Progenitor cell of endocrine pancreas (in vitro differentiated cells): ENCODE results near the gene GIPC3. TPM values are rescaled to one million over a fixed set of nuclear protein-coding genes. Genes with fewer than 3 reads are reported as not detected.
A peak's percentile ranks its signal among the peaks of the same experiment; 100 is the strongest.

Experiments used
- DNase-seq: peaks from one replicate; pipeline ENCODE4 v3.0.0; 2021; ENCODE audit warnings: low spot score; ENCODE audit not compliant: unreplicated experiment
- H3K27ac Mint-ChIP-seq: 2 replicates; pipeline ENCODE4 v1.8.0; 2021; ENCODE audit warnings: mild to moderate bottlenecking, moderate library complexity, mixed read lengths
- H3K27me3 Mint-ChIP-seq: 2 replicates; pipeline ENCODE4 v1.8.0; 2021; ENCODE audit warnings: mixed read lengths
- H3K36me3 Mint-ChIP-seq: 2 replicates; pipeline ENCODE4 v1.8.0; 2022; ENCODE audit warnings: mixed read lengths; ENCODE audit not compliant: insufficient read depth
- H3K4me1 Mint-ChIP-seq: 2 replicates; pipeline ENCODE4 v1.8.0; 2021; ENCODE audit warnings: low read depth, mixed read lengths
- H3K4me3 Mint-ChIP-seq: 2 replicates; pipeline ENCODE4 v1.8.0; 2021; ENCODE audit warnings: low read depth, mild to moderate bottlenecking, moderate library complexity, mixed read lengths
- H3K9me3 Mint-ChIP-seq: 2 replicates; pipeline ENCODE4 v1.8.0; 2021; ENCODE audit warnings: low read depth, mixed read lengths
- total RNA-seq: library from RNA; stranded (reverse); gene quantifications from 2 replicates; pipeline ENCODE4 v1.2.1, GENCODE V29; 2021
- TF ChIP-seq, protein P1 (sequence below): fragments of 200-600 bp; sonication (generic); IDR thresholded peaks from one replicate; pipeline ENCODE4 v1.5.0; 2021; ENCODE audit warnings: antibody characterized with exemption, mild to moderate bottlenecking; ENCODE audit not compliant: unreplicated experiment

Gene GIPC3
- total RNA-seq, 1 donor from 2014 or later: not detected

- no peak overlapping the region for H3K27ac Mint-ChIP-seq
- no peaks in the 10 kb centered on the region for H3K27me3 Mint-ChIP-seq
- DNase-seq: no peak
- H3K4me1 Mint-ChIP-seq: peaks cover 4% of the 10 kb centered on the region
- no peak overlapping the region for H3K4me3 Mint-ChIP-seq
- H3K36me3 Mint-ChIP-seq: peaks cover 11% of the 10 kb centered on the region
- no peaks in the 10 kb centered on the region for H3K9me3 Mint-ChIP-seq
- TF ChIP-seq, protein P1, sequence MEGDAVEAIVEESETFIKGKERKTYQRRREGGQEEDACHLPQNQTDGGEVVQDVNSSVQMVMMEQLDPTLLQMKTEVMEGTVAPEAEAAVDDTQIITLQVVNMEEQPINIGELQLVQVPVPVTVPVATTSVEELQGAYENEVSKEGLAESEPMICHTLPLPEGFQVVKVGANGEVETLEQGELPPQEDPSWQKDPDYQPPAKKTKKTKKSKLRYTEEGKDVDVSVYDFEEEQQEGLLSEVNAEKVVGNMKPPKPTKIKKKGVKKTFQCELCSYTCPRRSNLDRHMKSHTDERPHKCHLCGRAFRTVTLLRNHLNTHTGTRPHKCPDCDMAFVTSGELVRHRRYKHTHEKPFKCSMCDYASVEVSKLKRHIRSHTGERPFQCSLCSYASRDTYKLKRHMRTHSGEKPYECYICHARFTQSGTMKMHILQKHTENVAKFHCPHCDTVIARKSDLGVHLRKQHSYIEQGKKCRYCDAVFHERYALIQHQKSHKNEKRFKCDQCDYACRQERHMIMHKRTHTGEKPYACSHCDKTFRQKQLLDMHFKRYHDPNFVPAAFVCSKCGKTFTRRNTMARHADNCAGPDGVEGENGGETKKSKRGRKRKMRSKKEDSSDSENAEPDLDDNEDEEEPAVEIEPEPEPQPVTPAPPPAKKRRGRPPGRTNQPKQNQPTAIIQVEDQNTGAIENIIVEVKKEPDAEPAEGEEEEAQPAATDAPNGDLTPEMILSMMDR: no peak
Measured at GRCh38 chr19:3537438-3538240, 47.6 kb upstream of the GIPC3 start.

GRCh38 chr19:3538258-3538929 is 46.9 kb upstream of the GIPC3 start:
- TF ChIP-seq, protein P1: no peak
- Mint-ChIP-seq H3K27me3 (no peaks in the 10 kb centered on the region), H3K36me3 (peaks cover 11% of the 10 kb centered on the region), H3K4me3 (no peak overlapping the region), H3K27ac (no peak overlapping the region), H3K4me1 (peaks cover 4% of the 10 kb centered on the region), H3K9me3 (no peaks in the 10 kb centered on the region)
- no peak for DNase-seq

DNA sequence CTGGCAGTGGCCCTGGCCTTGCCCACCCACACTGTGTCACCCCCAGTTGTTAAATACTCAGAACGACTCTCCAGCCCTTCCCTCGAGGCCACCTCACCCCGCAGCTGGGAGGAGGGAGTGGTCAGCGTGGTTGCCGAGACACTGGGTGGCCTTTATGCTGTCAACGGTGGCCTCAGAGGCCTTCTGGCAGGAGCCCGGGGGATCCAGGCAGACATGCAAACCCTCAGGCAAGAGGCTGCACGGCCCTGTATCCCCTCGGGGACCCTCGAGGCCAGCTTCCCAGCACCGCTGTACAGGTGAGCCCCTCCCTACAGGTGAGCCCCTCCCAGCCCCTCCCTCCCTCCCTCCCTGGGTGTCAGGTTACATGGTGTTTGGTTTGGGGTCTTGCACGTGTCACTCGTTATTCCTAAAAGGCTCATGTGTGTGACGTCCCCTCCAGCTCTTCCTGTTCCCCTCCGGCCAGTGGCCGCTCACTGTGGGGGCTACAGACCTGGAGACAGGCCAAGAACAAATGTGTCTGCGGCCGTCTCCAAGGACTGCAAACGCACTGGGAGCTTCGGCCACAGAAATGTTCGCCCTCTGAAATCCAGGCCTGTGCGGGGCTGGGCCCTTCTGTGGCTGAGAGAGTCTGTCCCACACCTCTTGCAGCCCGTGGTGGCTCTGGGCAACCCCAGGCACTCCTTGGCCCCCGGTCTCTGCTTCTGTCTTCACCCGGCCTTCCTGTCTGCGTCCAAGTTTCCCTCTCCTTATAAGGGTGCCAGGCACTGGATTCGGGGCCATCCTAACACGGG is 46.1 kb upstream of the GIPC3 start, which contains the start of gene TEKTIP1:
TEKTIP1 (plus strand) TSS at position 210 of the 791 bp plus-strand sequence; CDS start at position 214, 4 bp downstream.
- no peak for DNase-seq
- Mint-ChIP-seq H3K36me3 (peaks cover 10% of the 10 kb centered on the region), H3K27ac (peak within 1 kb of the TSS; percentile 76), H3K4me1 (peaks cover 4% of the 10 kb centered on the region), H3K27me3 (no peaks in the 10 kb centered on the region), H3K9me3 (no peaks in the 10 kb centered on the region), H3K4me3 (no peak within 1 kb of the TSS)
- TF ChIP-seq, protein P1: no peak

GRCh38 chr19:3539756-3540118 is 45.5 kb upstream of the GIPC3 start:
- H3K27me3 Mint-ChIP-seq: no peaks in the 10 kb centered on the region
- H3K4me1 Mint-ChIP-seq: peaks cover 4% of the 10 kb centered on the region
- H3K36me3 Mint-ChIP-seq: peaks cover 6% of the 10 kb centered on the region
- peak overlapping the region; percentile 76 for H3K27ac Mint-ChIP-seq
- no peak for DNase-seq
- H3K9me3 Mint-ChIP-seq: no peaks in the 10 kb centered on the region
- no peak overlapping the region for H3K4me3 Mint-ChIP-seq
- TF ChIP-seq, protein P1: no peak
